ENCODE measurements around the gene APBA2.

DNA sequence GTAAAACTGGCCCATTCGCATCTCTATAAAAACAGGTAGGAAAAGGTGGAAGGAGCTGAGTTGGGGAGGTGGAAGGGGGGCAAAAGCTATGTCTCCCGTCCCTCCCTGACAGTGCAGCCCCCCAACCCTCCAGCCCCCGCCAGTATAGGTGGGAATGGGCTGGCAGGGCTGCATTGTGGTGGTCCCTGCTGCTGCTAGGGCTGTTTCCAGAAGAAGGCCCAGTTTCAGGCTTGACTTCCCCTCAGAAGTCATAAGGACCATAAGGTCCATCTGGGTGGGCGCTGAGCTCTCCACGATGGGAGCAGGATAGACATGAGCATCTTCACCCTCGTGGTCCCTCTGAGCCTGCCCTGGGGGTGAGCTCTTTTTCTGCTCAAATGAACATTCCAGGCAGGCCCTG, 44.2 kb downstream of the APBA2 start:
- TF ChIP-seq, protein P1, sequence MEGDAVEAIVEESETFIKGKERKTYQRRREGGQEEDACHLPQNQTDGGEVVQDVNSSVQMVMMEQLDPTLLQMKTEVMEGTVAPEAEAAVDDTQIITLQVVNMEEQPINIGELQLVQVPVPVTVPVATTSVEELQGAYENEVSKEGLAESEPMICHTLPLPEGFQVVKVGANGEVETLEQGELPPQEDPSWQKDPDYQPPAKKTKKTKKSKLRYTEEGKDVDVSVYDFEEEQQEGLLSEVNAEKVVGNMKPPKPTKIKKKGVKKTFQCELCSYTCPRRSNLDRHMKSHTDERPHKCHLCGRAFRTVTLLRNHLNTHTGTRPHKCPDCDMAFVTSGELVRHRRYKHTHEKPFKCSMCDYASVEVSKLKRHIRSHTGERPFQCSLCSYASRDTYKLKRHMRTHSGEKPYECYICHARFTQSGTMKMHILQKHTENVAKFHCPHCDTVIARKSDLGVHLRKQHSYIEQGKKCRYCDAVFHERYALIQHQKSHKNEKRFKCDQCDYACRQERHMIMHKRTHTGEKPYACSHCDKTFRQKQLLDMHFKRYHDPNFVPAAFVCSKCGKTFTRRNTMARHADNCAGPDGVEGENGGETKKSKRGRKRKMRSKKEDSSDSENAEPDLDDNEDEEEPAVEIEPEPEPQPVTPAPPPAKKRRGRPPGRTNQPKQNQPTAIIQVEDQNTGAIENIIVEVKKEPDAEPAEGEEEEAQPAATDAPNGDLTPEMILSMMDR (conservative IDR thresholded peaks at IDR 0.05): no peak
- TF ChIP-seq ZFX (IDR thresholded peaks at IDR 0.05): no peak

Measured in C4-2B (cell line).